ENCODE measurements around the gene VCAM1.

DNA sequence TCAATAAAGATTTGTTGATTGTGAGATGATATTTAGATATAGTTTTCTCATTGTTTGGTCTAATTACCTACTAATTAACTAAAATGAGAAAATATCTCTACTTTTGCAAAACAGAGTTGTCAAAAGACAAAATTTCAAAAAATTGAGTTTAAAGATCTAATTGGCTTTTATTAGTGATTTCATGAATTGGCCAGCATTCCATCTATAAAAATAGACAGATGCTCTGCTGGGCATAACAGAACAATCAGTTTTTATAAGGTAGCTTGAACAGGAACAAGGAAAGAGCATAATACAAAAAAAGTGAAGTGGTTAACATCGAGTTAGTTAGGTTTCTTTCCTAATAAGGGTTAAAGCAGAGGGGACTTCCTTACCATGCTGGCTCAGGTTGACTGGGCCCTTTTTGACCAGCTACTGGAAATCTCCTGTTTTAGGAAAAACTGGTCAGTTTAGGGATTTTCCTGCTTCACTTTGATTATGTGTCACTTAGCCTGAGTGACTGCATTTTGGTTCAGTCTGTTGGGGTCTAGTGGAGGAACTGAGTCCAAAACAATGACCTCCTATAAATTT, 63.0 kb downstream of the VCAM1 start:
- TF ChIP-seq, protein P1, sequence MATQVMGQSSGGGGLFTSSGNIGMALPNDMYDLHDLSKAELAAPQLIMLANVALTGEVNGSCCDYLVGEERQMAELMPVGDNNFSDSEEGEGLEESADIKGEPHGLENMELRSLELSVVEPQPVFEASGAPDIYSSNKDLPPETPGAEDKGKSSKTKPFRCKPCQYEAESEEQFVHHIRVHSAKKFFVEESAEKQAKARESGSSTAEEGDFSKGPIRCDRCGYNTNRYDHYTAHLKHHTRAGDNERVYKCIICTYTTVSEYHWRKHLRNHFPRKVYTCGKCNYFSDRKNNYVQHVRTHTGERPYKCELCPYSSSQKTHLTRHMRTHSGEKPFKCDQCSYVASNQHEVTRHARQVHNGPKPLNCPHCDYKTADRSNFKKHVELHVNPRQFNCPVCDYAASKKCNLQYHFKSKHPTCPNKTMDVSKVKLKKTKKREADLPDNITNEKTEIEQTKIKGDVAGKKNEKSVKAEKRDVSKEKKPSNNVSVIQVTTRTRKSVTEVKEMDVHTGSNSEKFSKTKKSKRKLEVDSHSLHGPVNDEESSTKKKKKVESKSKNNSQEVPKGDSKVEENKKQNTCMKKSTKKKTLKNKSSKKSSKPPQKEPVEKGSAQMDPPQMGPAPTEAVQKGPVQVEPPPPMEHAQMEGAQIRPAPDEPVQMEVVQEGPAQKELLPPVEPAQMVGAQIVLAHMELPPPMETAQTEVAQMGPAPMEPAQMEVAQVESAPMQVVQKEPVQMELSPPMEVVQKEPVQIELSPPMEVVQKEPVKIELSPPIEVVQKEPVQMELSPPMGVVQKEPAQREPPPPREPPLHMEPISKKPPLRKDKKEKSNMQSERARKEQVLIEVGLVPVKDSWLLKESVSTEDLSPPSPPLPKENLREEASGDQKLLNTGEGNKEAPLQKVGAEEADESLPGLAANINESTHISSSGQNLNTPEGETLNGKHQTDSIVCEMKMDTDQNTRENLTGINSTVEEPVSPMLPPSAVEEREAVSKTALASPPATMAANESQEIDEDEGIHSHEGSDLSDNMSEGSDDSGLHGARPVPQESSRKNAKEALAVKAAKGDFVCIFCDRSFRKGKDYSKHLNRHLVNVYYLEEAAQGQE (IDR thresholded peaks at IDR 0.05; ENCODE audit: unreplicated experiment): no peak
- TF ChIP-seq EZH2 (IDR thresholded peaks at IDR 0.05; ENCODE audit: low read depth, unreplicated experiment): no peak
- no peak for TF ChIP-seq CREB1 (CRISPR knock-in tag; IDR thresholded peaks at IDR 0.05; ENCODE audit: low read depth)
- TF ChIP-seq EZH2phosphoT487 (IDR thresholded peaks at IDR 0.05; ENCODE audit: unreplicated experiment): no peak
- TF ChIP-seq, protein P2, sequence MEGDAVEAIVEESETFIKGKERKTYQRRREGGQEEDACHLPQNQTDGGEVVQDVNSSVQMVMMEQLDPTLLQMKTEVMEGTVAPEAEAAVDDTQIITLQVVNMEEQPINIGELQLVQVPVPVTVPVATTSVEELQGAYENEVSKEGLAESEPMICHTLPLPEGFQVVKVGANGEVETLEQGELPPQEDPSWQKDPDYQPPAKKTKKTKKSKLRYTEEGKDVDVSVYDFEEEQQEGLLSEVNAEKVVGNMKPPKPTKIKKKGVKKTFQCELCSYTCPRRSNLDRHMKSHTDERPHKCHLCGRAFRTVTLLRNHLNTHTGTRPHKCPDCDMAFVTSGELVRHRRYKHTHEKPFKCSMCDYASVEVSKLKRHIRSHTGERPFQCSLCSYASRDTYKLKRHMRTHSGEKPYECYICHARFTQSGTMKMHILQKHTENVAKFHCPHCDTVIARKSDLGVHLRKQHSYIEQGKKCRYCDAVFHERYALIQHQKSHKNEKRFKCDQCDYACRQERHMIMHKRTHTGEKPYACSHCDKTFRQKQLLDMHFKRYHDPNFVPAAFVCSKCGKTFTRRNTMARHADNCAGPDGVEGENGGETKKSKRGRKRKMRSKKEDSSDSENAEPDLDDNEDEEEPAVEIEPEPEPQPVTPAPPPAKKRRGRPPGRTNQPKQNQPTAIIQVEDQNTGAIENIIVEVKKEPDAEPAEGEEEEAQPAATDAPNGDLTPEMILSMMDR (conservative IDR thresholded peaks at IDR 0.05; ENCODE audit: low read depth in 2 of 2): no peak
